Heart right ventricle (tissue), 16 donors: Measurements from ENCODE around the gene SYTL1. TPM values are rescaled to one million over a fixed set of nuclear protein-coding genes. Genes with fewer than 3 reads are reported as not detected.

Experiments
- ATAC-seq, 8 donors: fragments of 200-7000 bp; cut with Tn5 transposase; one replicate each; pipeline ENCODE4 v1.9.1; 2020; ENCODE audit warnings: mild to moderate bottlenecking in 8 of 8, moderate library complexity in 8 of 8, moderate number of reproducible peaks in 1 of 8
- DNase-seq, 2 donors: peaks; one replicate each; pipeline ENCODE4 v3.0.0-alpha.2; 2020
- H3K27ac ChIP-seq, 10 donors: fragments of 200-600 bp; sonication (generic) in 2 of 10; one replicate each; pipeline versions ENCODE4 v1.5.0 to v1.8.0; 2020 to 2022; ENCODE audit warnings: mild to moderate bottlenecking in 3 of 10
- H3K27me3 ChIP-seq, 7 donors: fragments of 200-600 bp; one replicate each; pipeline ENCODE4 v1.8.0; 2021 to 2022; ENCODE audit warnings: mild to moderate bottlenecking in 2 of 7
- H3K36me3 ChIP-seq, 9 donors: fragments of 200-600 bp; sonication (generic) in 1 of 9; one replicate each; pipeline versions ENCODE4 v1.5.0 to v1.8.0; 2020 to 2022; ENCODE audit warnings: mild to moderate bottlenecking in 2 of 9
- H3K4me1 ChIP-seq, 9 donors: fragments of 200-600 bp; sonication (generic) in 1 of 9; one replicate each; pipeline versions ENCODE4 v1.5.0 to v1.8.0; 2020 to 2022; ENCODE audit warnings: mild to moderate bottlenecking in 4 of 9
- H3K4me3 ChIP-seq, 10 donors: fragments of 200-600 bp; sonication (generic) in 2 of 10; one replicate each; pipeline versions ENCODE4 v1.5.0 to v1.8.0; 2020 to 2022; ENCODE audit warnings: mild to moderate bottlenecking in 7 of 10, moderate library complexity in 2 of 10
- H3K9me3 ChIP-seq, 11 donors: fragments of 200-600 bp in 10 of 11; sonication (generic) in 2 of 11; one replicate each; pipeline versions ENCODE4 v1.5.0 to v1.8.0; 2013 to 2022; ENCODE audit warnings: mild to moderate bottlenecking in 2 of 11, control low read depth in 1 of 11, moderate library complexity in 1 of 11
- WGBS, 2 donors: extraction: QIAGEN DNeasy Blood & Tissue Kit; methylation state at CpG; one replicate each; pipeline ENCODE4 v1.1.7; 2013; ENCODE audit warnings: inconsistent platforms in 1 of 2; 5-methylcytosine and 5-hydroxymethylcytosine counted together
- intact Hi-C, 10 donors: fragments of 100-400 bp; cut with DNase I; formaldehyde crosslinking; loops; one replicate each; pipeline versions ENCODE4 v1.11.1 to v1.14.2; 2022
- polyA plus RNA-seq, 2 donors: library from polyadenylated mRNA; stranded (reverse); fragments of 200-250 nt; gene quantifications; one replicate each; pipeline ENCODE4 v1.2.3, GENCODE V29; 2013
- total RNA-seq, 10 donors: library from RNA; stranded (reverse); fragmentation: NEBNext Ultra II Directional in 3 of 10; extraction: Animal tissue kit (Norgen Biotek cat#: 25700) in 3 of 10; gene quantifications; one replicate each; pipeline versions ENCODE4 v1.2.1 to v1.2.4, GENCODE V29; 2021 to 2023
- TF ChIP-seq, protein P1 (sequence below), 9 donors: fragments of 200-600 bp; sonication (generic) in 2 of 9; IDR thresholded peaks; one replicate each; pipeline versions ENCODE4 v1.5.0 to v1.8.0; 2021 to 2022; ENCODE audit warnings: antibody characterized with exemption in 9 of 9, mild to moderate bottlenecking in 5 of 9, moderate library complexity in 1 of 9
- donor health status: Arrhythmogenic right ventricular cardiomyopathy.
- donor health status: ischemic (EF 13 %, LVEDD 7.1; RV severe dilation, severe dysfunction).
- donor health status: healthy with polysubstance abuse.
- donor health status: DM: no; HTN: yes; CAD: no.
- donor health status: DM: no; HTN: no; CAD: no.
- donor health status: ischemic (EF 25% LVEDD 6.9; RV normal size, moderate dysfunction).
- donor health status: ischemic (EF 25% LVEDD 5.7; RV mildly dilated, moderate dysfunction).
- donor health status: healthy.
- donor health status: DM: yes; HTN: yes; CAD: no.
- donor health status: Ischemic cardiomyopathy.
- donor health status: ischemic (EF 35%, LVEDD 5.7; RV mildly dilated, moderate dysfunction).
- donor health status: nonischemic (EF 11% LVEDD 7.7; RV severe dilation, severe dysfunction).
- donor health status: DM: yes; HTN: yes; CAD: no.
- donor health status: PGD.
- donor health status: ischemic (EF 29% LVEDD 5.4; RV normal size, mild dysfunction).
- donor health status: nonischemic (EF 23%, LVEDD 6.1; RV moderate dilation, normal function).

Gene SYTL1
- total and polyA plus RNA-seq, 12 donors = 0.30 to 4.3 (median 0.68) TPM

- Histone ChIP-seq H3K36me3 (no peaks in the 10 kb centered on the region), H3K9me3 (no peaks in the 10 kb centered on the region), H3K4me1 (peaks cover 7 to 50% (median 36%) of the 10 kb centered on the region in 9 donors), H3K27me3 (no peaks in the 10 kb centered on the region), H3K4me3 (peak within 1 kb of the TSS; percentile 26 to 69 (median 55)), H3K27ac (peak within 1 kb of the TSS; percentile 5 to 82 (median 76))
- 1 to 2% methylated on average over 69 of the region's 69 CpGs for WGBS, 2 donors
- intact Hi-C loops = loop anchor here in 9 of 10 donors (2.0 to 10.0 kb wide), 7 partner anchors 35 to 347 kb away; no protein-coding TSS in a partner anchor
- DNase-seq = peak; percentile 92 to 93
- TF ChIP-seq, protein P1, sequence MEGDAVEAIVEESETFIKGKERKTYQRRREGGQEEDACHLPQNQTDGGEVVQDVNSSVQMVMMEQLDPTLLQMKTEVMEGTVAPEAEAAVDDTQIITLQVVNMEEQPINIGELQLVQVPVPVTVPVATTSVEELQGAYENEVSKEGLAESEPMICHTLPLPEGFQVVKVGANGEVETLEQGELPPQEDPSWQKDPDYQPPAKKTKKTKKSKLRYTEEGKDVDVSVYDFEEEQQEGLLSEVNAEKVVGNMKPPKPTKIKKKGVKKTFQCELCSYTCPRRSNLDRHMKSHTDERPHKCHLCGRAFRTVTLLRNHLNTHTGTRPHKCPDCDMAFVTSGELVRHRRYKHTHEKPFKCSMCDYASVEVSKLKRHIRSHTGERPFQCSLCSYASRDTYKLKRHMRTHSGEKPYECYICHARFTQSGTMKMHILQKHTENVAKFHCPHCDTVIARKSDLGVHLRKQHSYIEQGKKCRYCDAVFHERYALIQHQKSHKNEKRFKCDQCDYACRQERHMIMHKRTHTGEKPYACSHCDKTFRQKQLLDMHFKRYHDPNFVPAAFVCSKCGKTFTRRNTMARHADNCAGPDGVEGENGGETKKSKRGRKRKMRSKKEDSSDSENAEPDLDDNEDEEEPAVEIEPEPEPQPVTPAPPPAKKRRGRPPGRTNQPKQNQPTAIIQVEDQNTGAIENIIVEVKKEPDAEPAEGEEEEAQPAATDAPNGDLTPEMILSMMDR (IDR thresholded peaks at IDR 0.05) = peak; percentile 22 to 79 (median 58)
- ATAC-seq = peak; percentile 87 to 92 (median 90)
Observed at GRCh38 chr1:27392096-27392777, 50.4 kb downstream of the SYTL1 start, which contains the start of gene GPR3. GPR3 (plus strand) TSS chr1:27392622; CDS start chr1:27393799, 1,177 bp downstream.

- Histone ChIP-seq H3K27ac (peak overlapping the region in 9 of 10 donors; percentile 38 to 82 (median 78)), H3K4me3 (peak overlapping the region; percentile 26 to 69 (median 55)), H3K36me3 (no peaks in the 10 kb centered on the region), H3K4me1 (peaks cover 7 to 56% (median 36%) of the 10 kb centered on the region in 9 donors), H3K9me3 (no peaks in the 10 kb centered on the region), H3K27me3 (no peaks in the 10 kb centered on the region)
- TF ChIP-seq, protein P1 (IDR thresholded peaks at IDR 0.05) = no peak
- 39 to 42% methylated on average over 30 of the region's 30 CpGs for WGBS, 2 donors
- DNase-seq (no peak), ATAC-seq (no peak)
- intact Hi-C loops = loop anchor here in 9 of 10 donors (2.0 to 10.0 kb wide), 7 partner anchors 36 to 348 kb away; no protein-coding TSS in a partner anchor
Observed at GRCh38 chr1:27392778-27393635, 51.2 kb downstream of the SYTL1 start.

GRCh38 chr1:27393641-27394281 lies 51.9 kb downstream of the SYTL1 start:
- WGBS, 2 donors = 95% methylated on average over 18 of the region's 18 CpGs
- peaks cover 7 to 59% (median 38%) of the 10 kb centered on the region in 9 donors for H3K4me1 ChIP-seq
- H3K36me3 ChIP-seq = no peaks in the 10 kb centered on the region
- ATAC-seq (no peak), DNase-seq (no peak)
- H3K27me3 ChIP-seq = no peaks in the 10 kb centered on the region
- H3K27ac ChIP-seq = no peak overlapping the region
- no peak overlapping the region for H3K4me3 ChIP-seq
- TF ChIP-seq, protein P1 (IDR thresholded peaks at IDR 0.05) = no peak
- no peaks in the 10 kb centered on the region for H3K9me3 ChIP-seq
- intact Hi-C loops = loop anchor here in 9 of 10 donors (2.0 to 10.0 kb wide), 9 partner anchors 36 to 349 kb away; partner anchors contain the start of gene AHDC1 (in 1 of the 9)

- H3K27ac ChIP-seq = no peak overlapping the region
- no peak for DNase-seq
- TF ChIP-seq, protein P1 (IDR thresholded peaks at IDR 0.05) = no peak
- WGBS, 2 donors = 97% methylated on average over 9 of the region's 9 CpGs
- intact Hi-C loops = loop anchor here in 9 of 10 donors (2.0 to 10.0 kb wide), 9 partner anchors 37 to 349 kb away; partner anchors contain the start of gene AHDC1 (in 1 of the 9)
- H3K9me3 ChIP-seq = no peaks in the 10 kb centered on the region
- H3K36me3 ChIP-seq = no peaks in the 10 kb centered on the region
- H3K4me1 ChIP-seq = peaks cover 7 to 63% (median 43%) of the 10 kb centered on the region in 9 donors
- no peaks in the 10 kb centered on the region for H3K27me3 ChIP-seq
- ATAC-seq = no peak
- H3K4me3 ChIP-seq = no peak overlapping the region
Observed at GRCh38 chr1:27394282-27394658, 52.4 kb downstream of the SYTL1 start.
